Fibroblast of skin of left quadriceps (primary cell): ENCODE data around the gene NRG2.

Experiments
- DNase-seq, 2 experiments: peaks; one replicate each; pipeline ENCODE4 v3.0.0-alpha.2; 2013; ENCODE audit warnings: low read depth in 2 of 2

NRG2 gene

GRCh38 chr5:139856714-139857113, 186.4 kb downstream of the NRG2 start:
- DNase-seq, result no peak

DNA sequence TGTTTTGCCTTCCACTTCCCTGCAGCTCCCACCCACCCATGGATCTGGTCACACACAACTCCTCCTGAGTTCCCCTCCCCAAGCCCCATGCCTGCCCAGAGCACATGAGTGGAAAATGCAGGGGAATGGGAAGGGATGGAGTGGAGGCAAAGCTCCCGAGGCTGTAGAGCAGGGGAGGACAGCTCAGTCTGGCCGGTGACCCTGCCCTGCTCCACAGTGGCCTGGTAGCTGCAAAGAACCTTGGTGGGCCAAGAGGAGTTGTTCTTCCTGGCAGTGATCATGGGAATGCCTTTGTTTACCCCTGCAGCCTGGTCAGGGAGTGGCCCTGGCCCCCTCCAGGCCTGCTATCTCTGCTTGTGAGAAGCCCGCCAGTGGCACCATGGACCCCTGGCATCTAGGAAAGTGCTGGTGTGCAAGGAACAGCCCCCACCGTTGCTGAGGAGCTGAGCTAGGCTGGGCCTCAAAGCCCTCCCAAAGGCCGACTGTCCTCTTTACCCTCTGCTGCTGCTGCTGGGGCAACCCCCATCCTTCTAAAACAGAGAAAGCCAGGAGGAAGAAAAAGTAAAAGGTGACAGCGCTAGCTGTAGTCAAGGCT, 187.1 kb downstream of the NRG2 start:
- no peak for DNase-seq

GRCh38 chr5:139855451-139855850, 187.6 kb downstream of the NRG2 start:
- DNase-seq, result no peak

- no peak for DNase-seq
Measured at GRCh38 chr5:139854953-139855352, 188.1 kb downstream of the NRG2 start.

- DNase-seq, result no peak
Measured at GRCh38 chr5:139854029-139854605, 189.0 kb downstream of the NRG2 start.

GRCh38 chr5:139852696-139853095, 190.4 kb downstream of the NRG2 start:
- DNase-seq, result no peak

- DNase-seq, result no peak
Measured at GRCh38 chr5:139851558-139851957, 191.5 kb downstream of the NRG2 start.

DNA sequence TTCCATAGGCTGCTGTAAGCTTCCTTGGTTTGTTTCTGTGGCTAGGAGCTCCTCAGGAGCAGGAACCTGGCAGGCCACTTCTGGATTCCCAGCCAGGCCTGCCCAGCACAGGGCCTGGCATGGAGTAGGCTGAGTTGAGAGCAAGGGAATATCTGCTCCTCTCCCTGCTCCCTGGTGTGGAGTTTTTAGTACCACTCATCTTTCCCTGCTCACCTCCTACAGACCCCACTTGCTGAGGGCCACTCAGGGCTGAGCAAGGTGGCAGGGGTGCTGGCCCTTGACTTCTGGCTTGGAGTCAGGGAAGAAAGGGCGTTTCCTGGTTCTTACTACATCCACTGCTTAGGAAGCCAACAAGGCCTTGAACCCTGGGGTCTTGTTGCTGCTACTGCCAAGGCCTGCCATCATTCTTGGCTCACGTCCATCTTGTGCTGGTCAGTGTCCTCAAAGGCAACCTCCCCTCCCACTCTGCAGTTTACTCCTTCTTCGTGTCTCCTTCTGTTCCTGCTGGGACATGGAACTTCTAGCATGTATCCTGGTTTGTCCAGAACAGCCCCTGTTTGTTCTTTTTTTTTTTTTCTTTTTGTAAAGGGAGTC, 192.6 kb downstream of the NRG2 start:
- no peak for DNase-seq

- no peak for DNase-seq
Measured at GRCh38 chr5:139849942-139850341, 193.2 kb downstream of the NRG2 start.

DNA sequence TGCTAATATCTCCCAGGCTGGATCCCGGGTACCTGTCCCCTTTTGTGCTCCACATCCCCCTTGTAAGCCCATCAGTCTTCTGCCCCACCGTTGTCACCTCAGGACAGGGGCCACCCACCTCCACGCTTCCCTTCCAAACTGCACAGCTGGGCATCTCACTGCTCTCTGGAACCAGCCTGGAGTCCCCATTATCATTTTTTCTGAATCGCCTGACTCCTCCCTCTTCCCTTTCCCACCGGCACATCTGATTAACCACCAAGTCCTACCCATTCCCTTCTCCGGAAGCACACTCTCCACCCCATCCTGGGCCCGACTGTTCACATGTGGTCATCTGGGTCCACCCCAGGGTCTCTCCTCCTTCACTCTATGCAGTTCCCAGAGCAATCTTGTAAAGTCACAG, 193.6 kb downstream of the NRG2 start:
- no peak for DNase-seq

DNA sequence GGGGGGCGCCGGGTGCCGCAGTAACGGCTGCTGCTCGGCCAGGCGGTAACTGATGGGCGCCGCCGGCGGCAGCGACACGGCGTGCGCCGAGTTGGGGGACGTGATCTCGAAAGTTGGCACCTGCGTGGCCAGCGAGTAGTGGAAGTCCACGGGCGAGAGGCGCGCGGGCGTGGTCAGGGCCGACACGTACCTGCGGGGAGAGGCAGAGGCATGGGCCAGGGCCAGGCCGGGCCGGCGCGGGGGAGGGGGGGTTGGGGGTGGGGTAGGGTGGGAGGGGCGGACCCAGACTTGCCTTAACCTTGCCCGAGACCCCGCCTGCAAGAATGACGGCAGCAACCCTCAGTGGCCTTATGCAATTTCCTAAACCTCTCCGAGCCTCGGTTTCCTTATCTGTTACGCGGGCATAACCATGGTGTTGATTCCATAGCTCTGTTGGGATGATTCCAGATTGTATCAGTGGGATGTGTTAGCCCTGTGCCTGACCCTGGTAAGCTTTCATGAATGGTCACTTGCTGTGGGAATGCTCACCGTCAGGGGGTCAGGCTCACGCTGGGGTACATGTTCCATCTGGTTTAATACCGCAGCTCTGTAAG, 194.5 kb downstream of the NRG2 start:
- DNase-seq, result no peak

DNA sequence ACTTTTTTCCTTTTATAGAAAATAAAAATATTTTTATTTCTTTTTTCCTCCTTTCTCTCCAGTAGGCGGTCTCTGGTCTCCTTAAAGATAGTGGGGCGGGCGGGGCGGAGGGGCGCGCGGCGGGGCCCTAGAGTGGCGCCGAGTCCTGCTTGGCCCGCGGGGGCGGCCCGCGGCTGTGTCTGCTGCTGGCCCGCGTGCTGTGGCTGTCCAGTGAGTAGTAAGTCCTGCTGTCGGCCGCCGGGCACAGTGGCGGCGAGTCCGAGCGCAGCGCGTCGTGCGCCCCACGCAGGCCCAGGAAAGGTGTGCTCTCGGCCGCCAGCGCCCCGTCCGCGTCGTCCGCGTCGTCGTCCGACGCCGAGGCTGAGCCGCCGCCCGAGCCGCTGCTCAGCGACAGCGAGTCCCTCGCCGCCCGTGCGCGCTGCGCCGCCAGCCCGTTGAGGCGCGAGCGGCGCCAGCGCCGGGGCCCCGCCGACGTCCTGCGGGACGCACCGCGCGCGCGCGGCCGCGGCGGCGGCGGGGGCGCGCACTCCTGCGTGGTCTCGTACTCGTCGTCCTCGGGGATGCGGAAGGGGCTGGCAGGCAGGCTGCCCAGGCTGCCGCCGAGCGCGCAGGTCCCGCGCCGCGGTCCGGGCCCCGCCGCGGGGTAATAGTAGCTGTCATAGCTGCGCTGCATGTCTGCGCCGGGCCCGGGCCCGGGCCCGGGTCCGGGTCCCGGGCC, 195.2 kb downstream of the NRG2 start:
- peak; percentile 1 to 9 for DNase-seq

DNA sequence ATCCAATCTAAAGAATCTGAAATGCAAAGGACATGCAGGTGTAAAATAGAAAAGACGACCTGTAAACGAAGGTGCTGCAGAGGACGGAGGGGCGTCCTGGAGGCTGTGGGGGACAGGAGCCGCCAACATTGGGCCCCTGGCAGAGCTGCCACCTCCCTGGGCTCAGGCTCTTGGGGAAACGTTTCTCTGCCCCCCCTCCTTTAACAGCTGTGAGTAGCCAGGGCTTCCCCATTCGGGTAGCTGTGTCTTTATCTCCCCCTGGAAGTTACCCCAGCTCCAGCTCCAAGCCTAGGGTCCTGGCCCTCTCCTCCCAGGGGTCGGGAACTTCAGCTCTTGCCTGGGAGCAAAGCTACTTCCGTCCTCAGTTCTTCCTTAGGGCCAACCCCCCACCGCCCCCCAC, 196.0 kb downstream of the NRG2 start:
- no peak for DNase-seq

DNA sequence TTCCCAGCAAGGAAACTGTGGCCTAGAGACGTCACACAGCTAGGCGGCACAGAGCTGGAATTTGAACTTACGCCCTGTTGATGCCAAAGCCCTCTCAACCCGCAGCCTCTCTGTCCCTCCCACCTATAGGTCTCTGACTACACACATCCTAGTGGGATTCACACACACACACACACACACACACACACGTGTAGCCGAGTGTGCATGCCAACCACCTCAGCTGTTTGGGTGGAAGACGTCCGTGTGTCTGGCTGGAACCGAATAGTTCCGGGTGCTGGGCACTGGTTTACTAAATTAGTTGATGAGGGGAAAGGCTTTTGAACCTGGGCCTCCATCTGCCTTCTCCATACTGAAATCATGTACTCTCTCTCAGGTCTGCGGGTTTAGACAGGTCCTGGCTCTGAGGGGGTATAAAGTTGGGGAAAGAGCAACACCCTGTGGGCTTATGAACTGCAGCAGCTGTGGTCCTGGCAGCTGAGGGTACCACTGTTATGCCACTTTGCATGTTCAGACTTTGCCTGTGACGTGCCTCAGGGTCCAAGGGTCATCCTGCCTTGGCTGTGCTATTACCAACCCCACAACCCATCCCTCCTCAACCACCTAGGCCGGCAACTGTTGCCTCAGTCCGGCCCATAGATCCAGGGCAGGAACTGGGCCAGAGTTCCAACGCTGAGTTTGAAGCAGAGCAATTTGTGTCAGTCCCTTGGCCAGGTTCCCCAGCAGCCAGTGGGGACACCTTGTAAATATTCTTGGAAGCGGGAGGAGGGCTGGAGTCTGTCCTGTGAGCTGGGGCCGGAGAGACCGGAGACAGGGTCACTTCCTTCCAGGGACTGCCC, 197.0 kb downstream of the NRG2 start:
- no peak for DNase-seq

DNA sequence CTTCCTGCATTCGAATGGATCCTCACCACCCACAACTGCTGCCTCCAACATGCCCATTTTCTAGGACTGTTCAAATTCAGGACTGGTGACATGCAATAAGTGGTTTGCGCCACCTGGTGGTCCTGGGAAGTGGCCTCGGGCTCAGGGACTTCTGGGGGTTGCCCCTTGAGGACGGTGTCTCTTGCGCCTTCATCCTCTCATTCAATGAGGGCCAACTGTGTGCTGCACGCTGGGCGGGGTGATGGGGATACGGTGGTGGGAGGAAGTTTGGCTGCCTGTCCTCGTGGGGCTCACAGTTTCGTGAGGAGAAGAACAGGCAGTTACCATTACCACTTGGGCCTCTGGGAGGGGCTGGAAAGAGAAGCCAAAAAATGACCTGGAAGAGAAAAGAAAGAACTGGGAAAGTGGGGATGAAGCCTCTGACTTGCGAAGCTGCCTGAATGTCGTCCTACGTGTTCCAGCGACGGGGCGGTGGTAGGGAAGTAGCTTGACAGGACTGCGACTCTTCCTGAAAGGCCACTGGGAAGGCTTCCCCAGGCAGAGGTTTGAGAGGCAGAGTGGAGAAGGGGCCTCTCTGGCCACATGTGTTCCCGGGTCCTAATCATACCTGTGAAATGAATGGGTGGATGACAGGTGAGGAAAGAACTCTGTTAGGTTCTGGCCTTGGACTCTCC, 198.5 kb downstream of the NRG2 start:
- peak; percentile 21 to 34 for DNase-seq

DNA sequence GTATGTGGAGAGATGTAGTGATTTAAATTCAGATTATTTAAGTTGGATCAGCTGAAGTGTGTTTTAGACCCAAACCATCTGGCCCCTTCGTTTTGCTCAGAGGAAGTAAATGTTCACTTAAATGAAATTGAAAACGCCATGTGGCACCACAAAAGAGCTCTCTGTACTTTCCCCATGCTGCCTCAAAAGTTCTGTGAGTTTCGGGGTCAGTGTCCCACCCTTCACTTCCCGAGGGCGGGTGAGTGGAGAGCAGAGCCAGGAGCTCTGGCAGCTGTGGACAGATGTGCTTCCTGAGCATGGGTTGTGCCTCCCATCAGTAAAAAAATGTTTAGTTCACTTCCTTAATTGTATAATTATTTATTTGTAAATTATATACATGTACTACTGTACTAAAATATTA, 199.1 kb downstream of the NRG2 start:
- no peak for DNase-seq

GRCh38 chr5:139842321-139842720, 200.8 kb downstream of the NRG2 start:
- DNase-seq, result no peak

GRCh38 chr5:139841549-139841948, 201.6 kb downstream of the NRG2 start:
- DNase-seq, result no peak

DNA sequence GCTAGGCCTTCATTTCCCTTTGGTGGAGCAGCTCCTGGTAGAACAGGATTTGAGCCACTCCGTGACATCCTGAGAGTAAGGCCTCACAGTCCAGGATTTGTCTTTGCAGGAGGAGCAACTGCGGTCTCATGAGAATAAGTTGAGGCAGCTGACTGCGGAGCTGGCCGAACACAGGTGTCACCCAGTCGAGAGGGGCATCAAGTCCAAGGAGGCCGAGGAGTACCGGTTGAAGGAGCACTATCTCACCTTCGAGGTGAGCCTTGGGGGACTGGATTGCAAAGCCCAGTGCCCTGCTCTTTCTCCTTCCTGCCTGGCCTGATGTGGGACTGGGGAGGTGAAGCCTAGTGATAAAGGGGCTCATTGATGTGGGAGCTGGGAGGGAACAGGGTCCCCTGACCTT, 203.2 kb downstream of the NRG2 start:
- DNase-seq, result no peak

DNA sequence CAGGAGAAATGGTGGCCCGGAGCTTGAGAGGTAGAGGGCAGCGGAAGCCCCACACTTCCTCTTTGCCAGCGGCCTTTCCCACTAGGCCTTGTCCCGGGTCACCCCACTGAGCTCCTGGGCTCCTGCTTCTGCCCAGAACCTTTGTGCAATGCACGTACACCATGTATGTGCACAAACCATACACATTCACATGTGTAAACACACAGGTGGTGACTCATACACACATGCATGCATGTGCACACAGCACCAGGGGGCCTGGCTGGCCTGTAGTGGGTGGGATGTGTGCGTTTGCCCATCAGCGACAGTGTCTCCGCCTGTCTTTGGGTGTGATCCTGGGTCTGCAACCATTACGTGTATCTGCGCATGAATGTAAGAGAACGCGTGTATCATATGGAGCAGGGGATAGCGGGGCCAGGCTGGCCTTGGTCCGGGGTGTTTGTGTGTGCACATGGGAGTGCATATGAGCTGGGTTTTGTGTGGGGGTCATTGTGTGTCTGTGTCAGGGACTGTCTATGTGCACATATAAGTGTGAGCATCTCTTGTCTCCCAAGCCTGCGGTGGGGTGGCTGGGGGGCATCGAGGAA, 203.8 kb downstream of the NRG2 start:
- no peak for DNase-seq
